HCT116 (cell line): ENCODE measurements around the gene STAP2. TPM values are rescaled to one million over a fixed set of nuclear protein-coding genes. Genes with fewer than 3 reads are reported as not detected.

ENCODE experiments used
- ATAC-seq: fragments of 200-7000 bp; cut with Tn5 transposase; 2 replicates; pipeline ENCODE4 v1.9.1; 2020; ENCODE audit warnings: mild to moderate bottlenecking, moderate library complexity
- BruUV-seq: library from RNA; stranded (reverse); fragments of 400-500 nt; replicated peaks from 2 replicates; lab custom pipeline; 2021; lab: Mats Ljungman, UMichigan
- CTCF ChIA-PET: fragments of 300-600 bp; sonication (Branson Sonifier 250); formaldehyde crosslinking; loops from one replicate; lab custom pipeline; 2021; ENCODE audit warnings: antibody characterized with exemption; lab: Charles Lee
- POLR2A ChIA-PET: fragments of 300-600, 350-600 bp; sonication (Branson Sonifier 250); formaldehyde crosslinking; loops from one replicate; lab custom pipeline; 2021; ENCODE audit warnings: antibody characterized with exemption; lab: Charles Lee
- RAD21 ChIA-PET, 2 experiments: fragments of 300-600 bp; sonication (Branson Sonifier 250); formaldehyde crosslinking; loops; one replicate each; lab custom pipeline; 2023; ENCODE audit warnings: low total read pairs in 2 of 2; ENCODE audit not compliant: uncharacterized antibody in 2 of 2, unreplicated experiment in 2 of 2, low non-redundant PET in 1 of 2; lab: Charles Lee
- DNase-seq: peaks from one replicate; pipeline ENCODE4 v3.0.0-alpha.2; 2010; ENCODE audit warnings: low read depth, low spot score
- H2AFZ ChIP-seq: fragments of 200-600 bp; shearing (Covaris generic), sonication (generic); 2 replicates; pipeline ENCODE4 v1.6.1; 2017; ENCODE audit warnings: low read depth, mixed run types, mixed read lengths, antibody characterized with exemption, low read length; ENCODE audit not compliant: poor library complexity, severe bottlenecking
- H3K27ac ChIP-seq: 2 replicates; pipeline ENCODE4 v1.5.1; 2012; ENCODE audit warnings: low read depth, low read length
- H3K27me3 ChIP-seq: fragments of 200-600 bp; sonication (generic); 2 replicates; pipeline ENCODE4 v1.6.1; 2016; ENCODE audit warnings: mixed run types, low read length, mixed read lengths; ENCODE audit not compliant: insufficient read depth
- H3K36me3 ChIP-seq, 2 experiments: fragments of 200-500 bp in 1 of 2; fragments of 200-600 bp in 1 of 2; sonication (Bioruptor generic) in 1 of 2; sonication (generic) in 1 of 2; 2 replicates each; pipeline versions ENCODE4 v1.5.1 to v1.6.1; 2014 to 2016; ENCODE audit warnings: low read length in 2 of 2, inconsistent platforms in 1 of 2, mixed read lengths in 1 of 2, mixed run types in 1 of 2; ENCODE audit not compliant: insufficient read depth in 2 of 2, control insufficient read depth in 1 of 2
- H3K4me1 ChIP-seq, 2 experiments: fragments of 200-600 bp in 1 of 2; sonication (generic) in 1 of 2; 2 replicates each; pipeline versions ENCODE4 v1.5.1 to v1.6.1; 2012 to 2017; ENCODE audit warnings: low read length in 2 of 2, inconsistent platforms in 1 of 2, mild to moderate bottlenecking in 1 of 2, mixed read lengths in 1 of 2, mixed run types in 1 of 2, moderate library complexity in 1 of 2; ENCODE audit not compliant: insufficient read depth in 2 of 2, control insufficient read depth in 1 of 2
- H3K4me2 ChIP-seq: fragments of 200-600 bp; sonication (generic); 2 replicates; pipeline ENCODE4 v1.6.1; 2017; ENCODE audit warnings: mixed run types, low read length, mixed read lengths
- H3K4me3 ChIP-seq, 2 experiments: fragments of 200-600 bp in 1 of 2; sonication (generic) in 1 of 2; replicated peaks in 1 of 2; 2 replicates each; pipeline ENCODE4 v1.5.1; 2011 to 2016; ENCODE audit warnings: low read length in 2 of 2, control low read depth in 1 of 2, low read depth in 1 of 2, mild to moderate bottlenecking in 1 of 2, mixed read lengths in 1 of 2, mixed run types in 1 of 2
- H3K79me2 ChIP-seq: fragments of 200-600 bp; sonication (generic); 2 replicates; pipeline ENCODE4 v1.6.1; 2017; ENCODE audit warnings: mild to moderate bottlenecking, mixed run types, low read length, moderate library complexity, mixed read lengths; ENCODE audit not compliant: insufficient read depth
- H3K9ac ChIP-seq: fragments of 200-600 bp; sonication (generic); 2 replicates; pipeline ENCODE4 v1.6.1; 2016; ENCODE audit warnings: low read length, mixed read lengths
- H3K9me2 ChIP-seq: fragments of 200-600 bp; sonication (generic), shearing (Covaris generic); 2 replicates; pipeline ENCODE4 v1.6.1; 2017; ENCODE audit warnings: mixed run types, mild to moderate bottlenecking, moderate library complexity; ENCODE audit not compliant: insufficient read depth
- H3K9me3 ChIP-seq, 2 experiments: fragments of 200-500 bp in 1 of 2; fragments of 200-600 bp in 1 of 2; sonication (Bioruptor generic) in 1 of 2; sonication (generic) in 1 of 2; 2 replicates each; pipeline ENCODE4 v1.6.1; 2014 to 2017; ENCODE audit warnings: low read length in 2 of 2, mixed read lengths in 2 of 2, inconsistent platforms in 1 of 2, low read depth in 1 of 2, mild to moderate bottlenecking in 1 of 2, mixed run types in 1 of 2, moderate library complexity in 1 of 2; ENCODE audit not compliant: control insufficient read depth in 1 of 2, insufficient read depth in 1 of 2
- H4K20me1 ChIP-seq: fragments of 200-600 bp; sonication (generic), shearing (Covaris generic); 2 replicates; pipeline ENCODE4 v1.6.1; 2017; ENCODE audit warnings: mixed run types, mild to moderate bottlenecking, moderate library complexity; ENCODE audit not compliant: insufficient read depth
- ATF3 ChIP-seq: IDR thresholded peaks from 2 replicates; pipeline ENCODE4 v1.6.1; 2012
- CEBPB ChIP-seq: IDR thresholded peaks from 2 replicates; pipeline ENCODE4 v1.6.1; 2012; ENCODE audit warnings: low read depth
- CTCF ChIP-seq, 3 experiments: fragments of 200-600 bp in 1 of 3; sonication (generic) in 1 of 3; IDR thresholded peaks in 2 of 3; conservative IDR thresholded peaks in 1 of 3; 2 replicates each; pipeline ENCODE4 v1.5.1; 2012 to 2017; ENCODE audit warnings: low read depth in 2 of 3, low read length in 2 of 3, antibody characterized with exemption in 1 of 3, borderline replicate concordance in 1 of 3, control low read depth in 1 of 3, mild to moderate bottlenecking in 1 of 3, mixed read lengths in 1 of 3, mixed run types in 1 of 3, moderate library complexity in 1 of 3; ENCODE audit not compliant: insufficient read depth in 1 of 3
- EGR1 ChIP-seq: IDR thresholded peaks from 2 replicates; pipeline ENCODE4 v1.6.1; 2012; ENCODE audit warnings: low read depth
- JUND ChIP-seq: IDR thresholded peaks from 2 replicates; pipeline ENCODE4 v1.6.1; 2012
- MAX ChIP-seq: IDR thresholded peaks from 2 replicates; pipeline ENCODE4 v1.6.1; 2012
- POLR2A ChIP-seq: IDR thresholded peaks from 2 replicates; pipeline ENCODE4 v1.7.0; 2011; ENCODE audit warnings: borderline replicate concordance; ENCODE audit not compliant: insufficient read depth, insufficient read length; ENCODE audit errors: extremely low read depth
- intact Hi-C: fragments of 100-400 bp; cut with micrococcal nuclease; formaldehyde crosslinking; loops from 2 replicates; pipeline ENCODE4 v1.10.0; 2022
- total RNA-seq: library from RNA; stranded (reverse); gene quantifications from one replicate; pipeline ENCODE4 v1.2.1, GENCODE V29; 2021; ENCODE audit not compliant: unreplicated experiment

The STAP2 gene
- total RNA-seq, 1 experiment from 2014 or later, result 2.1 TPM

GRCh38 chr19:4326215-4326836, 12.3 kb downstream of the STAP2 start (continued):
- no peak for TF ChIP-seq EGR1
- no peak for TF ChIP-seq MAX
- TF ChIP-seq CTCF (IDR thresholded peaks at IDR 0.05 in 2 of 3, conservative IDR thresholded peaks at IDR 0.05 in 1 of 3; ENCODE audit: borderline replicate concordance in 1 of 3, insufficient read depth in 1 of 3, low read depth in 2 of 3, low read length in 2 of 3), result no peak
- no peak for TF ChIP-seq ATF3

GRCh38 chr19:4324228-4324627, 14.4 kb downstream of the STAP2 start:
- Histone ChIP-seq H3K9me2 (no peaks in the 10 kb centered on the region), H3K4me2 (no peak overlapping the region), H3K9me3 (no peaks in the 10 kb centered on the region), H4K20me1 (no peaks in the 10 kb centered on the region), H2AFZ (no peak overlapping the region), H3K4me3 (no peak overlapping the region), H3K27ac (no peak overlapping the region), H3K36me3 (no peaks in the 10 kb centered on the region), H3K9ac (no peak overlapping the region), H3K27me3 (no peaks in the 10 kb centered on the region), H3K4me1 (peaks cover 7 to 18% of the 10 kb centered on the region in 2 experiments), H3K79me2 (no peaks in the 10 kb centered on the region; the same call in 1 of the 2 replicates)
- intact Hi-C loops, result no loop called here
- TF ChIP-seq POLR2A, result no peak
- TF ChIP-seq CEBPB, result no peak
- TF ChIP-seq JUND, result no peak
- CTCF ChIA-PET, result no interaction called here
- ATAC-seq (no peak), DNase-seq (no peak)
- POLR2A ChIA-PET, result no interaction called here
- RAD21 ChIA-PET, result no interaction called here
- no TSS peak for BruUV-seq
